Endothelial cell of hepatic sinusoid (primary cell): ENCODE measurements around the gene ADM5.

Experiments
- in situ Hi-C: cut with HindIII; loops from 2 replicates; pipeline ENCODE4 v1.10.0; 2017; ENCODE audit warnings: low sequenced_read_pairs

ADM5 gene

DNA sequence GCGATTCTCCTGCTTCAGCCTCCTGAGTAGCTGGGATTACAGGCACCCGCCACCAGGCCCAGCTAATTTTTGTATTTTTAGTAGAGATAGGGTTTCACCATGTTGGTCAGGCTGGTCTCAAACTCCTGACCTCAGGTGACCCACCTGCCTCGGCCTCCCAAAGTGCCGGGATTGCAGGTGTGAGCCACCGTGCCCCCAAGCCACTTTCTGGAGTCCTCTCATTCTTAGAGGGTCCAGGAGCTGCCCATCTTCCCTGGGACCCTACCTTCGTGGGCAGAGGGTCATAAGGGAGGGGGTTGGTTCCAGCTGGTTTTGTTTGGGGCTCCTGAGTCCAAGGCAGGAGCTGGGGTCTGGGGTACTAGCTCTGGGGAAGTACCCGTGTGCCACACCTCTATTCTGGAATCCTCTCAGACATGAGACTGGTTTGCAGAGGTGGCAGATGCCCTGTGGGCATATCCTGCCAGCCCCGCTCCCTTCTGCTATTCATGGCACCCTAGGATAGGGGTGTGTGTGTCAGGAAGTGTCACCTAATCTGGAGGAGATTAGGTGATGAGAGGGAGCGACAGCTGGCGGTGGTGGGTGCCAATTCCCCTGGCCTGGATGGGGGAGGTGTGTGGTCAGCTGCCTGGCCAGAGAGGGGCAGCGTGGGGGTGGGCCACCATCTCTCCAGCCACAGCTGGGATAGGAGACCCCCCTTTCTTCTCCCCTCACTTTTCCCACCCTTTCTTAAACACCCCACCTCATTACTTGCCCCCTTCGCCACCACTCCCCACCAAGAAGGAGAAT, 10.2 kb upstream of the ADM5 start:
- in situ Hi-C loops = loop anchor here (10.0 kb wide), 1 partner anchor 164 kb away; the partner anchor contains the start of gene FCGRT

DNA sequence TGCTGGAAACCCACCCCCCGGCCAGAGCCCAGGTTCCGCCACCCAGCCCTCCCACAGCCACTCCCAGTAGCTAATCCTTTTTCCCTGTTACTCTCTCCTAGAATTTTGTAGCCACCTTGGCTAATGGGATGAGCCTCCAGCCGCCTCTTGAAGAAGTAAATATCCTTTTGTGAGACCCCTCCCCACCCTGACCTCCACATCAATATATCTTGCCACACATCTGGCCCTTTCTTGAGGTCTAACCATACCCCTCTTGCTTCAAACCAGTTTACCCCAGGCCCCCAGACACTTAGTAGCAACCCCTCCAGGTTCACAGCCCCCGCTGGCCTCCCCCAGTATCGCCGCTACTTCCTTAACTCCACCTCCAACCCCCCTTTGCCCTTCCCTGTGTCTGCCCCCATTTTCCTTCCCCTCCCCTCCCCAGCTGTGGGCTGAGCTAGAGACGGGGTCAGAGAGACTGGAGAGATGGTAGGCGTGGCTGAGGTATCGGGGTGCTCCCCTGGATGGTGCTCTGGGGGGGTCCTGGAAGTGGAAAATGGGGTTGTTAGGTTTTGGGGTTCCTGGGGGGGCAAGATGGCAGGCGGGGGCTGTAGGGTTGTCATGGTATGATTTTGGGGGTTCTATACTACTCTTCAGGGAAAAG, 9.5 kb upstream of the ADM5 start:
- in situ Hi-C loops = loop anchor here (10.0 kb wide), 1 partner anchor 165 kb away; the partner anchor contains the start of gene FCGRT

DNA sequence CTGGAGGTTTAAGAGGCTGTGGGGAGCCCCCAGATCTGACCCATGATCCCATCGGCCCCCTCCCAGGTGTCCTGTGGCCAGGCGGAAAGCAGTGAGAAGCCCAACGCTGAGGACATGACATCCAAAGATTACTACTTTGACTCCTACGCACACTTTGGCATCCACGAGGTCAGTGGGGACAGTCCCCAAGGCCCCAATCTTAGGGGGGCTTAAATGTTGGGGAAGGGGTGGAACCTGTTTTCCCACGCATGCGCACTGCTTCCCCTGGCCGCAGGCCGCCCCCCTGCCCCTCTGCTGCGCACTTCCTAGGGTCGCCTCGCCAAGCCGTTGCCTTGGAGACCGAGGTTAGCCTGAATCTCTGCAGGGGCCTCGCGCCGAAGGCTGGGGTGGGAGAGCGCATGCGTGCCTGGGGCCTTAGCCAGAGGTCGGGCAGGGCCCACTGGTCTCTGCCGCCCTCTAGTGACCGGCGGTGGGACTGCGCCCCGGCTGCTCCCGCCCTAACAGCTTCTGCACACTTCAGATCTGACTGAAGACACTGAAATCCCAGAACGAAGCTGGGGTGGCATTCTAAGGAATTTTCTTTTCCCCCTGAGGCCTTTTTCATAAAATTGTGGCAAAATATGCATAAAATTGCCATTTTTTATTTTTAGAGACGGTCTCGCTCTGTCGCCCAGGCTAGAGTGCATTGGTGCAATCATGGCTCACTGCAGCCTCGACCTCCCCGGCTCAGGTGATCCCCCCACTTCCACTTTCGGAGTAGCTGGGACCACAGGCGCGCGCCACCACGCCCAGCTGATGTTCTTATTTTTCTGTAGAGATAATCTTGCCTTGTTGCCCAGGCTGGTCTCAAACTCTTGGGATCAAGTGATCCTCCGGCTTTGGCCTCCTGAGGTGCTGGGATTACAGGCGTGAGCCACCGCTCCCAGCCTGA, 8.7 kb upstream of the ADM5 start:
- in situ Hi-C loops = no loop called here

DNA sequence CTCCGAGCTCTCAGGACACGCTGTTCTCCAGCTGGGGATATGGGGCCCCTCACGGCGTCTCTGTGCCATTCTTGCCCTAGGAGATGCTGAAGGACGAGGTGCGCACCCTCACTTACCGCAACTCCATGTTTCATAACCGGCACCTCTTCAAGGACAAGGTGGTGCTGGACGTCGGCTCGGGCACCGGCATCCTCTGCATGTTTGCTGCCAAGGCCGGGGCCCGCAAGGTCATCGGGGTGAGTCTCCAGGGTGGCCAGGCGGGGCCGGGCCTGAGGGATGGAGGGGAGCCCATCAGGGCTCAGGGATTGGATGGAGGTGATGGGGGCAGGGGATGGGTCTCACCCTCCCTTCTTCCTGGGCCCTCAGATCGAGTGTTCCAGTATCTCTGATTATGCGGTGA, 7.6 kb upstream of the ADM5 start:
- in situ Hi-C loops = no loop called here

DNA sequence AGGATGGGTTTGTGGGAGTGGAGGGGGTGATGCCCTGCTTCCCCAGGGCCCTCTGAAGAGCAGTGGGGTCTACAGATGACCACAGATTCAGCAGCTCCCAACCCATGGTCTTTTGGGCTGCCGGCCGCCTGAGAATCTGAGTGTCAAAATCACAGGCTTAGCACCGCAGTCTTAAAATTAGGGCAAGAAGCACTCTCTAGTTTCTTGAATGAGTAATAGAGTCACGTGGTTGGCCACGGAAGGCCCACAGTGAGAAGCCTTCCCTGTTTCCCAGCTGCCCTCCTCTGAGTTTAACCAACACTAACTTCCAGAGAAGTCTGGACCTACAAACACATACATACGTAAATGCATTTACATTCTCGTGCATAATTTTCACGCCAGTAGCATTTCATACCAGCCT, 7.1 kb upstream of the ADM5 start:
- in situ Hi-C loops = no loop called here

DNA sequence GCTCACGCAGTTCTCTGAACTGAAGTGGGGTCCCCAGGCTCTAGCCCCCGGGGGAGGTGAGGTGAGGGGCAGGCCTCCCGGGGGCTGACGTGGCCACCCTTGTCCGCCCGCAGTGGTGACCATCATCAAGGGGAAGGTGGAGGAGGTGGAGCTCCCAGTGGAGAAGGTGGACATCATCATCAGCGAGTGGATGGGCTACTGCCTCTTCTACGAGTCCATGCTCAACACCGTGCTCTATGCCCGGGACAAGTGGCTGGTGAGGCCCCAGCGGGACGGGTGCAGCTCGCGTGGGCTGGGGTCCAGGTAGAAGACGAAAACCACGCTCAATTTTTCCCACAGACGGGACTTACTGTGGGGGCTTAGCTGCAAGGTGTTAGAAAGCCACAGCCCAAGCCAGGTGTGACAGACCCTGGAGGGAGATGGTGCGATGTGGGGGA, 5.6 kb upstream of the ADM5 start:
- in situ Hi-C loops = no loop called here

DNA sequence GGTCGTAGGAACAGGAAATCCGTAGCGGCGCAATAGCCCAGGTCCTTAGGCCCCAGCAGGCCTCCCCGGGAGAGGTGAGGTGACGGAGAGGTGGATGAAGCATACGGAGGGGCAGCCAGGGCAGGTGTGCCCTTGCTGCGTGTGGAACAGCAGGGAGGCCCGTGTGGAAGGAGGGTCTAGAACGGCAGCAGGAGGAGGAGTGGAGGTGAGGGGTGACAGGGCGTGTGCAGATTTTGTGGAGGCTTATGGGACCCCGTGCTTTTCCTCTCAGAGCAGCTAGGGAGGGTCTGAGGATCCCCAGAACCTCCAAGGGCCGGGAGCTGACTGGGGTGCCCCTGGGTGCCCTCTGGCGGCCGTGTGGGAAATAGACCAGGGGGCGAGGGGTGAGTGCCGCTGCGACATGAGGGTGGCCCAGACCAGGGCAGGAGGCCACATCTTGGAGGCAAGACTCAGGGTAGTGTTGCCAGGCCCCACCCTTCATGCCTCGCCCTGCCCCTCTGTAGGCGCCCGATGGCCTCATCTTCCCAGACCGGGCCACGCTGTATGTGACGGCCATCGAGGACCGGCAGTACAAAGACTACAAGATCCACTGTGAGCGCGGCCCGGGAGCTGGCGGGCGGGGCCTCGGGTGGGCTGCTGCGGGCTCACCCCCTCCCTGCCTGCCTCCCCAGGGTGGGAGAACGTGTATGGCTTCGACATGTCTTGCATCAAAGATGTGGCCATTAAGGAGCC, 5.0 kb upstream of the ADM5 start:
- in situ Hi-C loops = no loop called here

DNA sequence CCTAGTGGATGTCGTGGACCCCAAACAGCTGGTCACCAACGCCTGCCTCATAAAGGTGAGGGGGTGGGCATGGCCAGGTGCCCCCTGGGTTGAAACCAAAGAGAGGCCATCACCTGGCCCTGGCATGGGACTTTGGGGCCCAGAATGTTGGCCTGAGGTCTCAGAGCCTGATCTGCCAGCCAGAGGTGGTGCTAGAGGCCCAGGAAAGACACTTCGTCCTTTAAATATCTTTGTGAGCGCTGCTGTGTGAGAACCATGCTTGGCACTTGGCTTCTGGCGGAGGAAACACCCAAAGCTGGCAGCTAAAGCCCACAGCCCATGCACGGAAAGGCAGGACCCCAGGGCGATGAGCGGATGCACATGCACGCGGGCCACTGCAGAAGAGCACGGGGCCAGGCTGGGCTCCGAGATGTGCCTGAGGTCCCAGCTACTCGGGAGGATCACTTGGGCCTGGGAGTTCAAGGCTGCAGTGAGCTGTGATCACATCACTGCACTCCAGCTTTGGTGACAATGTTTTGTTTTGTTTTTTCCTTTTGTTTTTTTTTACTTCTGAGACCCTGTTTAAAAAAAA, 4.3 kb upstream of the ADM5 start:
- in situ Hi-C loops = no loop called here

DNA sequence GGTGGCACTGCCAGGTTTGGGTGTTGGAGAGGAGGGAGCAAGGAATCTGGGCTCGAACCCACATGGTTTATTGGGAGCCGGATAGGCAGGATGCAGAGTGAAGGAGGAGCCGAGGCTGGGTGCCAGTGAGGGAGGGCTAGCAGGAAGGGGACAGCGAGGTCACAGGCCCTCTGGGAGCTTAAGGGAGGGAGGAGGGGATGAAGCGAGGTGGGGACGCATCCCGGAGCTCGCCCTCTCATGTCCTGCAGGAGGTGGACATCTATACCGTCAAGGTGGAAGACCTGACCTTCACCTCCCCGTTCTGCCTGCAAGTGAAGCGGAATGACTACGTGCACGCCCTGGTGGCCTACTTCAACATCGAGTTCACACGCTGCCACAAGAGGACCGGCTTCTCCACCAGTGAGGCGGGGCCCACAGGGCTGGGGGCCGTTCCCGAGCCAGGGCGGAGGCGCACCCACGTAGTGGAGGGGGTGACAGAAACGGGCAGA, 3.5 kb upstream of the ADM5 start:
- in situ Hi-C loops = no loop called here

DNA sequence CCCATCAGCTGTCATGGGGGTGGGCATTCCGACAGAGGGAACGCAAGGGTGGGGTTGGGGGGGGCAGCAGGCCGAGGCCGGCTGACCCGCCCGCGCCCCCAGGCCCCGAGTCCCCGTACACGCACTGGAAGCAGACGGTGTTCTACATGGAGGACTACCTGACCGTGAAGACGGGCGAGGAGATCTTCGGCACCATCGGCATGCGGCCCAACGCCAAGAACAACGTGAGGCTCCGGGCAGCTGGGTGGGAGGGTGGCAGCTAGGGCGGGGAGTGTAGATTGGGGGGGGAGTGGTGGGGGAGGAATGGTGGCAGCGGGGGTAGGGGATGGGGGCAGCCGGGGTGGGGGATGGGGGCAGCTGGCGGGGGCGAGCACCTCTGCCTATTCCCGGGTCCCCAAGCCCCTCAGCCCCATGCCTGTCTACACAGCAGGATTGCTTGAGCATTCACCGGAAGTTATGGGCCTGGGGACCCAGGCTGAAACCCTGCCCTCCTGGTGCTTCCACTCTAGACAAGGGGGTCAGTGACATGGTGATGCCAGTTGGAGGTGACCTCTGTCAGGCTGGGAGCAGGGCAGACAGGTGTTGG, 2.8 kb upstream of the ADM5 start:
- in situ Hi-C loops = no loop called here

DNA sequence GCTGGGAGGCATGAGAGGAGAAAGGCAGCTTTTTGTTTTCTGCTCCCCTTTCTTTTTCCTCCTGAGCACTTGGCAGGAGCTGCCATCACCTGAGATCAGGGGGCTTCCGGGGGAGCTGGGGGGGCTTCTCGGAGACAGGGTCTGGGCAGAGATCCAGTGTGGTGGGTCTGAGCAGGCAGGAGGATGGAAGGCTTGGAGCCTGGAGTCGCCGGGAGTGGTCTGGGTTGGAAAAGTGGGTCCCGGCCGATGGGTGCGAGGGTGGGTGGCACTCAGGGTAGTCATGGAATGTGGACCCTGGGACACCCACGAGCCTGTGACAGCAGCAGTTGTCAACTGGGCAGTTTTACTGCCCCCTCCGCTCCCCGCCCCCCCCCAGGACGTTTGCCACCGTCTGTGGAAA, 2.2 kb upstream of the ADM5 start:
- in situ Hi-C loops = no loop called here

DNA sequence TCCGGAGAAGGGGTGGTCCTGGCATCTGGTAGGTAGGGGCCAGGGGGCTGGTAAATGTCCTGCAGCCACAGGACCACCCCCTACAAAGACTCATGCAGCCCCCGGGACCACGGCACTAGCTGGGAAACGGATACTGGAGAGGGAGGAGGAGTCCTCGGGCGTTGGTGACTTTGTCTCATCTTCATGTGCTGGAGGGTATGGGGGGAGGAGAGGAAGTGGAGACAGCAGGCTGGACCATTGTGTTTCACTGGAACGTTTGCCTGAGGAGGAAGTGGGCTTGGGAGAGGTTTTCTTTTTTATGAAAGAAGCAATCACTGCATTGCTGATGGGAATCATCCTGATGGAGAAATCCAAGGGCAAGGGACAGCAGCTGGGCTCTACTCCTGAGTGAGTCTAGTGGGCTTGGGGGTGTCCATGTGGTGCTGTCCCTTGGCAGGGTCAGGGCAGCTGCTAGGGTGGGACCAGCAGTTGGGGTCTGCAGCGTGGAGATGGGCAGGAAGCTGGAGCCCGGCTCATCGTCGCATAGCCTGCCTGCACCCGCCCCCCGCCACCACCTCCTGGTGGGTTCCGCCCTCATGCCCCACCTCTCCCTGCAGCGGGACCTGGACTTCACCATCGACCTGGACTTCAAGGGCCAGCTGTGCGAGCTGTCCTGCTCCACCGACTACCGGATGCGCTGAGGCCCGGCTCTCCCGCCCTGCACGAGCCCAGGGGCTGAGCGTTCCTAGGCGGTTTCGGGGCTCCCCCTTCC, 1.7 kb upstream of the ADM5 start:
- in situ Hi-C loops = no loop called here

DNA sequence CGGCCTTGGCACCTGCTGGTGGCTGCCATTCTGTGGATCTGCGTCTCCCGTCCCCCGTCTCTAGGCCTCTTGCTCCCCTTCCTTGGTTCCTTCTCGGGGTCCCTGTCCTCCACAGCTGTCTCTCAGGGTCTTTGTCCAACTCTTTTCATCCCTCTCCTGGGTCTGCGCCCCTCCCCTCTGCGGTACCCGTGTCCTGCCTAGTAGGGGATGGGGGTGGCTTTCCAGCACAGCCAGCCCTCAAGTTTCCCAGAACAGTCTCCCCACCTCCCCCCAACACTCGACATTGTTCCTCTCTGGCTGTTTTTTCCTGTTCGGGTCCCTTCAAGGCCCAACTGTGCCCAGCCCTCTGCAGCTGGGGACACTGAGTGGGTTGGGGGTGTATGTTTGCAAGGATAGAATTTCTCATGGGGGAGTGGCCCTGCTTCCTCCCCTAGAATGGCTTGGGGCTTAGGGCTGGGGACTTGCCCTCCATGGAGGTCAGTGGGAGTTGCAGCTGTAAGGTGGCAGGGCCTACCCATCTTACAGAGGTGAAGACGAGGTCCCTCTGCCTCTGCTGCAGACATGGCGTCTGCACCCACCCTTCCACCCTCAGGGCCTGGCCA, 762 bp upstream of the ADM5 start:
- in situ Hi-C loops = no loop called here

DNA sequence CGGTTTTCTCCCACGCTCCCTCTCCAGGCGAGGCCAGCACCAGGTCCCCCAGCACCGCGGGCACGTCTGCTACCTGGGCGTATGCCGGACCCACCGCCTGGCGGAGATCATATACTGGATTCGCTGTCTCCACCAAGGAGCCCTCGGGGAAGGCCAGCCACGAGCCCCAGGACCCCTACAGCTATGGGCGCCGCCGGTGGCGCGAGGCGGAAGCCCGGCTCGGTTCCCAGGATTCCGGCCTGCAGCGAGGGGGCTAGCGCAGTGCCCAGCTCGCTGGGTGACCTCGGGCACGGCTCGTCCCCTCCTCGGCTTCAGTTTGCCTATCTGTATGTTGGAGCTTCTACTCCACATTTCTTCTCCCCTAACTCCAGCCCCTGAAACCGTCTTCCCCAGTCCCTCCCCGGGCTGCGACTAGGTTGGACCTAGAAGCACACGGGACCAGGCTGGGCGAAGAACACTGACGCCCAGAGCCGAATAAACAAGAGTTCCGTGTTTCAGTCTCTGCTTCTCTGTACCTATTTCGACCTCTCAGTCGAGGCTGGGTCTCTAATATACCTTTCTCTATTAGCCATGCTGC, 773 bp downstream of the ADM5 start:
- in situ Hi-C loops = no loop called here

DNA sequence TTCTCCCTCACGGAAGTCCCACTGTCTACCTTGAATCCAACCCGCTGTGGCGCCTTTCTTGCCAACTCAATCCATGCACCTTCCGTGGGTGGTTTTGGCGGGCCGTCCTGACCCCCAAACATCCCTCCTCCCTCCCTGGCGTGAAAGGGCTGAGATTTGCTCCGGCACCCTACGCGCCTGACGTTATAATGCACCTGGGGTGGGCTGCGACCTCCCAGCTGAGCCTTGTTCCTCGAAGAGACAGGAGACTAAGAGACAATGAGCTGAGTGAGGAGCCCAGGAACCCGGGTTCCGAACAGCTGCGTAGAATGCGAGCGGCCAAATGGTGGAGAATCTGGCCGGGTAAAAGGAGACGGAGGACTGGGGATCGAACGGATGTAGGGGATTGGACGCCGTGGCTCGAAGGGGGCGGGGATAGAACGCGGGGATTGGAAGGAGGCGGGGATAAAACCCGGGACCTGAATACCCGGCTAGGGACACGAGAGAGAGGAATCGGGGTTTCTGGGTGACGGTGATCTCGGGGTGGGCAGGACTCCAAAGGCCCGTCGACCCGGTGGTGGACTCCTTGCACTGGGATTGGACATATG, 1.4 kb downstream of the ADM5 start, which contains the start of gene CPT1C:
Gene CPT1C, plus strand, starts transcription at position 461 of the 587 bp plus-strand sequence. CDS start 1,137 bp downstream, outside the sequence.
- in situ Hi-C loops = no loop called here

DNA sequence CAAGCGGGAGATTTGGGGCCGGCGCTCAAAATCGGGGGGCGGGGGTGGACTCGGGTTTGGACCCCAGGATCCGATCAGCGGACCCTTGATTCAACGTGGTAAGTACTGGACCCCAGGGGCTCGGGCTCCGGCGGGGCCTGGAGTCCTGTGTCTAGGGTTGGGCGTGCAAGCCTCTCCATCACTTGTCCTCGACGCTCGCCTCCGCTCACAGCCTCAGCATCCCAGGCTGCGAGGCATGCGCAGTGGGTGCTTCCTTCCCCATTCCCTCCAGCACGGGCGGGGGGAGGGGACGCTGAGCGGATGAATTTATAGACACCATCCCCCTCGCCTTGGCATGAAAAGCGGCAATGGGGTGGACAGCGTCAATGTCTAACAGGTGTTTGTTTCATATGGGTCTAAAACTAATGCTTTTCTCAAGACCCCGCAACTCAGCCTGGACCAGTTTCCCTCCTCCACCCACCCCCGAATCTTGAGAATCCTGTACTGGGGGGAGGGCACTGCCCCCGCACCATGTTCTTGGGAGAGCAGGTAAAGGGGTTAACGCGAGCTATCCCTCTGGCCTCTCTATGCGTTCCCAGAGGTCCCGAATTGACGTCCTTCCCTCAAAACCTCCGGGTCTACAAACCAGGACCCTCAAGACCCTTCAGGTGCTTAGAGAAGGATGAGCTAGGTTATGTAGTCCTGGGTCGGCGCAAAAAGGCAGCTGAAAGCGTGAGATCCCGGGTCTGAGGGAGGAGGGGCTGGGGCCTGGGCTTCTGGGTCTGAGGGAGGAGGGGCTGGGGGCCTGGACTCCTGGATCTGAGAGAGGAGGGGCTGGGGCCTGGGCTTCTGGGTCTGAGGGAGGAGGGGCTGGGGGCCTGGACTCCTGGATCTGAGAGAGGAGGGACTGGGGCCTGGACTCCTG, 2.1 kb downstream of the ADM5 start:
- in situ Hi-C loops = no loop called here

DNA sequence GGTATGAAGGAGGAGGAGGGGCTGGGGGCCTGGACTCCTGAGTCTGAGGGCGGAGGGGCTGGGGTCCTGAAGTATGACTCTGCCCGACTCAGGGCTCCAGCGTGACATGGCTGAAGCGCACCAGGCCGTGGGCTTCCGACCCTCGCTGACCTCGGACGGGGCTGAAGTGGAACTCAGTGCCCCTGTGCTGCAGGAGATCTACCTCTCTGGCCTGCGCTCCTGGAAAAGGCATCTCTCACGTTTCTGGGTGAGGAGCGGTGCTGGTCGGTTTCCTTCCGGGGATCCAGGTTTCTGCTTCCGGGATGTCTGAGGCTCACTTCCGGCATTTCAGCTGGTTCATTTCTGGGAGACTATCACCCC, 2.7 kb downstream of the ADM5 start:
- in situ Hi-C loops = no loop called here
